ENCODE results near the gene GRIP1. TPM values are rescaled to one million over a fixed set of nuclear protein-coding genes. Genes with fewer than 3 reads are reported as not detected.

GRIP1 gene
- total RNA-seq, 1 experiment from 2014 or later, result 22.5 TPM

GRCh38 chr12:66667906-66668305 is 11.0 kb downstream of the GRIP1 start:
- H3K27me3 Mint-ChIP-seq (ENCODE audit: low read depth), result no peaks in the 10 kb centered on the region
- TF ChIP-seq ATF2 (CRISPR knock-in tag; IDR thresholded peaks at IDR 0.05; ENCODE audit: borderline replicate concordance, low read depth) (no peak), MAX (CRISPR knock-in tag; IDR thresholded peaks at IDR 0.05) (no peak), E2F5 (CRISPR knock-in tag; IDR thresholded peaks at IDR 0.05) (no peak), PREB (CRISPR knock-in tag; IDR thresholded peaks at IDR 0.05; ENCODE audit: borderline replicate concordance) (no peak), OVOL2 (CRISPR knock-in tag; IDR thresholded peaks at IDR 0.05; ENCODE audit: borderline replicate concordance) (no peak)
- no peaks in the 10 kb centered on the region for H3K36me3 Mint-ChIP-seq
- peaks cover 43% of the 10 kb centered on the region for H3K4me1 Mint-ChIP-seq
- ChIA-PET CTCF (no interaction called here), POLR2A (no interaction called here)
- DNase-seq (ENCODE audit: low spot score), result no peak
- no peaks in the 10 kb centered on the region for H3K9me3 Mint-ChIP-seq
- H3K27ac Mint-ChIP-seq, result no peak overlapping the region
- no peak overlapping the region for H3K4me3 Mint-ChIP-seq
- ATAC-seq, result no peak

- ChIA-PET POLR2A (no interaction called here), CTCF (no interaction called here)
- H3K4me1 Mint-ChIP-seq, result peaks cover 40% of the 10 kb centered on the region
- H3K4me3 Mint-ChIP-seq, result no peak overlapping the region
- DNase-seq (ENCODE audit: low spot score), result no peak
- no peaks in the 10 kb centered on the region for H3K36me3 Mint-ChIP-seq
- no peak overlapping the region for H3K27ac Mint-ChIP-seq
- H3K27me3 Mint-ChIP-seq (ENCODE audit: low read depth), result no peaks in the 10 kb centered on the region
- H3K9me3 Mint-ChIP-seq, result no peaks in the 10 kb centered on the region
- TF ChIP-seq GABPB1 (CRISPR knock-in tag; IDR thresholded peaks at IDR 0.05) (no peak), NFE2L1 (CRISPR knock-in tag; IDR thresholded peaks at IDR 0.05) (no peak), SOX15 (CRISPR knock-in tag; IDR thresholded peaks at IDR 0.05) (no peak), ATF1 (CRISPR knock-in tag; IDR thresholded peaks at IDR 0.05) (no peak), ZSCAN18 (CRISPR knock-in tag; IDR thresholded peaks at IDR 0.05) (no peak), CREB1 (CRISPR knock-in tag; IDR thresholded peaks at IDR 0.05) (no peak), ZNF121 (CRISPR knock-in tag; IDR thresholded peaks at IDR 0.05) (no peak), NR2C2 (CRISPR knock-in tag; IDR thresholded peaks at IDR 0.05) (no peak), STAT6 (CRISPR knock-in tag; conservative IDR thresholded peaks at IDR 0.05; ENCODE audit: low read depth) (no peak), FOXP4 (CRISPR knock-in tag; IDR thresholded peaks at IDR 0.05) (no peak), JUN (CRISPR knock-in tag; IDR thresholded peaks at IDR 0.05) (no peak), RELA (CRISPR knock-in tag; IDR thresholded peaks at IDR 0.05; ENCODE audit: borderline replicate concordance) (no peak), ZBTB21 (CRISPR knock-in tag; IDR thresholded peaks at IDR 0.05; ENCODE audit: borderline replicate concordance) (no peak), ZNF263 (CRISPR knock-in tag; IDR thresholded peaks at IDR 0.05; ENCODE audit: low read depth) (no peak), ZNF396 (CRISPR knock-in tag; IDR thresholded peaks at IDR 0.05; ENCODE audit: borderline replicate concordance) (no peak), ZNF138 (CRISPR knock-in tag; conservative IDR thresholded peaks at IDR 0.05) (no peak), ZNF671 (CRISPR knock-in tag; IDR thresholded peaks at IDR 0.05) (no peak), HMGXB4 (CRISPR knock-in tag; IDR thresholded peaks at IDR 0.05) (no peak)
- ATAC-seq, result no peak
Measured at GRCh38 chr12:66666481-66666880, 12.4 kb downstream of the GRIP1 start.

All from WTC11 (cell line).